IMR-90 (cell line): ENCODE data around the gene MORN5. TPM values are rescaled to one million over a fixed set of nuclear protein-coding genes. Genes with fewer than 3 reads are reported as not detected.

Experiments used
- ATAC-seq: fragments of 200-7000 bp; cut with Tn5 transposase; 2 replicates; pipeline ENCODE4 v1.9.1; 2020; ENCODE audit warnings: low read depth, mild to moderate bottlenecking, moderate library complexity
- BruUV-seq: library from RNA; stranded (reverse); fragments of 400-500 nt; replicated peaks from 2 replicates; lab custom pipeline; 2021; lab: Mats Ljungman, UMichigan
- CTCF ChIA-PET: fragments of 300-600 bp; formaldehyde crosslinking; extraction: SDS; loops from one replicate; lab custom pipeline; 2021; ENCODE audit warnings: antibody characterized with exemption; lab: Yijun Ruan, JAX
- POLR2A ChIA-PET: fragments of 300-600 bp; sonication (Branson Sonifier 250); formaldehyde crosslinking; loops from one replicate; lab custom pipeline; 2022; ENCODE audit warnings: antibody characterized with exemption; ENCODE audit not compliant: unreplicated experiment; lab: Charles Lee
- DNase-seq: peaks from one replicate; pipeline ENCODE4 v3.0.0; 2013
- H2AFZ ChIP-seq: replicated peaks from 2 replicates; pipeline ENCODE3; 2013; ENCODE audit warnings: low read length, mild to moderate bottlenecking; ENCODE audit not compliant: poor library complexity
- H2AK5ac ChIP-seq: 2 replicates; pipeline ENCODE4 v1.6.1; 2013; ENCODE audit warnings: low read depth, low read length, inconsistent platforms
- H2AK9ac ChIP-seq: replicated peaks from 2 replicates; pipeline ENCODE3; 2013; ENCODE audit warnings: mild to moderate bottlenecking, low read depth, low read length, moderate library complexity; ENCODE audit not compliant: poor library complexity
- H2BK120ac ChIP-seq: 2 replicates; pipeline ENCODE4 v1.6.1; 2013; ENCODE audit warnings: low read depth, low read length, inconsistent platforms
- H2BK15ac ChIP-seq: 3 replicates; pipeline ENCODE4 v1.6.1; 2013; ENCODE audit warnings: low read depth, low read length, inconsistent platforms
- H2BK20ac ChIP-seq: 2 replicates; pipeline ENCODE4 v1.6.1; 2013; ENCODE audit warnings: low read depth, mild to moderate bottlenecking, inconsistent platforms, low read length, moderate library complexity
- H2BK5ac ChIP-seq: 2 replicates; pipeline ENCODE4 v1.6.1; 2013; ENCODE audit warnings: mild to moderate bottlenecking, low read depth, low read length, inconsistent platforms; ENCODE audit not compliant: poor library complexity, severe bottlenecking
- H3K14ac ChIP-seq: replicated peaks from 2 replicates; pipeline ENCODE4 v1.6.1; 2013; ENCODE audit warnings: low read depth, low read length, inconsistent platforms
- H3K18ac ChIP-seq: 2 replicates; pipeline ENCODE4 v1.6.1; 2013; ENCODE audit warnings: low read depth, low read length, control low read depth
- H3K23ac ChIP-seq: 2 replicates; pipeline ENCODE4 v1.6.1; 2013; ENCODE audit warnings: low read depth, low read length, inconsistent platforms
- H3K27ac ChIP-seq: 2 replicates; pipeline ENCODE4 v1.5.1; 2013; ENCODE audit warnings: mild to moderate bottlenecking, control low read depth, low read length; ENCODE audit not compliant: insufficient read depth
- H3K27me3 ChIP-seq: 2 replicates; pipeline ENCODE4 v1.6.1; 2013; ENCODE audit warnings: low read length; ENCODE audit not compliant: control insufficient read depth, insufficient read depth
- H3K36me3 ChIP-seq: 2 replicates; pipeline ENCODE4 v1.6.1; 2013; ENCODE audit warnings: low read length, mixed read lengths; ENCODE audit not compliant: control insufficient read depth, insufficient read depth
- H3K4ac ChIP-seq: 2 replicates; pipeline ENCODE4 v1.6.1; 2013; ENCODE audit warnings: low read depth, low read length, inconsistent platforms
- H3K4me1 ChIP-seq: 2 replicates; pipeline ENCODE4 v1.6.1; 2013; ENCODE audit warnings: low read length, mixed read lengths; ENCODE audit not compliant: control insufficient read depth, insufficient read depth
- H3K4me2 ChIP-seq: 2 replicates; pipeline ENCODE4 v1.6.1; 2013; ENCODE audit warnings: low read depth, mild to moderate bottlenecking, control low read depth, low read length, moderate library complexity
- H3K4me3 ChIP-seq: 2 replicates; pipeline ENCODE4 v1.5.1; 2013; ENCODE audit warnings: low read depth, mild to moderate bottlenecking, control low read depth, low read length, moderate library complexity; ENCODE audit not compliant: insufficient read depth
- H3K56ac ChIP-seq: 2 replicates; pipeline ENCODE4 v1.6.1; 2013; ENCODE audit warnings: low read length, inconsistent platforms; ENCODE audit not compliant: insufficient read depth; ENCODE audit errors: extremely low read depth
- H3K79me1 ChIP-seq, 2 experiments: 2 replicates each; pipeline ENCODE4 v1.6.1; 2013; ENCODE audit warnings: low read length in 2 of 2, inconsistent platforms in 1 of 2, low read depth in 1 of 2
- H3K9ac ChIP-seq: 2 replicates; pipeline ENCODE4 v1.6.1; 2013; ENCODE audit warnings: low read depth, low read length, control low read depth
- H3K9me1 ChIP-seq: 2 replicates; pipeline ENCODE4 v1.6.1; 2013; ENCODE audit warnings: low read length, inconsistent platforms; ENCODE audit not compliant: insufficient read depth
- H3K9me3 ChIP-seq: 2 replicates; pipeline ENCODE4 v1.6.1; 2013; ENCODE audit warnings: low read length; ENCODE audit not compliant: control insufficient read depth, insufficient read depth
- H4K20me1 ChIP-seq: 2 replicates; pipeline ENCODE4 v1.6.1; 2013; ENCODE audit warnings: low read length, inconsistent platforms; ENCODE audit not compliant: insufficient read depth
- H4K5ac ChIP-seq: 2 replicates; pipeline ENCODE4 v1.6.1; 2013; ENCODE audit warnings: mild to moderate bottlenecking, low read depth, low read length, control low read depth
- H4K8ac ChIP-seq, 2 experiments: 2 replicates each; pipeline ENCODE4 v1.6.1; 2013; ENCODE audit warnings: low read depth in 2 of 2, low read length in 2 of 2, control low read depth in 1 of 2, inconsistent platforms in 1 of 2
- H4K91ac ChIP-seq: 2 replicates; pipeline ENCODE4 v1.6.1; 2013; ENCODE audit warnings: low read depth, low read length, inconsistent platforms; ENCODE audit not compliant: insufficient read depth
- BHLHE40 ChIP-seq: fragments of 150-350 bp; IDR thresholded peaks from 2 replicates; pipeline ENCODE4 v1.6.1; 2016; ENCODE audit warnings: mild to moderate bottlenecking, low read depth, low read length
- CEBPB ChIP-seq: IDR thresholded peaks from 2 replicates; pipeline ENCODE4 v1.6.1; 2012; ENCODE audit warnings: low read depth, low read length, improper control_type of control experiment
- ELK1 ChIP-seq: fragments of 150-350 bp; IDR thresholded peaks from 2 replicates; pipeline ENCODE4 v1.6.1; 2016; ENCODE audit warnings: low read depth, mild to moderate bottlenecking, low read length, moderate library complexity, borderline replicate concordance
- FOS ChIP-seq: fragments of 150-350 bp; IDR thresholded peaks from 2 replicates; pipeline ENCODE4 v1.6.1; 2016; ENCODE audit warnings: low read depth, low read length
- MAFK ChIP-seq: IDR thresholded peaks from 2 replicates; pipeline ENCODE4 v1.6.1; 2012; ENCODE audit warnings: low read depth, low read length, improper control_type of control experiment
- MAZ ChIP-seq: IDR thresholded peaks from 2 replicates; pipeline ENCODE4 v1.6.1; 2012; ENCODE audit warnings: low read depth, mild to moderate bottlenecking, low read length, improper control_type of control experiment, moderate library complexity, borderline replicate concordance
- MXI1 ChIP-seq: IDR thresholded peaks from 2 replicates; pipeline ENCODE4 v1.6.1; 2012; ENCODE audit warnings: low read depth, mild to moderate bottlenecking, low read length, moderate library complexity, borderline replicate concordance
- NFE2L2 ChIP-seq: fragments of 150-350 bp; IDR thresholded peaks from 2 replicates; pipeline ENCODE4 v1.6.1; 2016; ENCODE audit warnings: low read depth, mild to moderate bottlenecking, low read length
- RAD21 ChIP-seq: IDR thresholded peaks from 2 replicates; pipeline ENCODE4 v1.6.1; 2012; ENCODE audit warnings: low read length, improper control_type of control experiment
- RCOR1 ChIP-seq: IDR thresholded peaks from 2 replicates; pipeline ENCODE4 v1.6.1; 2012; ENCODE audit warnings: mild to moderate bottlenecking, low read length, improper control_type of control experiment; ENCODE audit not compliant: insufficient replicate concordance
- RFX5 ChIP-seq: IDR thresholded peaks from 2 replicates; pipeline ENCODE4 v1.8.0; 2012; ENCODE audit warnings: low read depth, mild to moderate bottlenecking, low read length, moderate library complexity
- SMC3 ChIP-seq: fragments of 150-350 bp; IDR thresholded peaks from 2 replicates; pipeline ENCODE4 v1.6.1; 2016; ENCODE audit warnings: low read depth, mild to moderate bottlenecking, antibody characterized with exemption, low read length, moderate library complexity
- USF2 ChIP-seq: fragments of 150-350 bp; IDR thresholded peaks from 2 replicates; pipeline ENCODE4 v1.6.1; 2017; ENCODE audit warnings: mild to moderate bottlenecking, antibody characterized with exemption, low read length, low read depth
- WGBS, 2 experiments: methylation state at CpG; one replicate each; pipeline versions ENCODE4 v1.1.5 to v1.1.7; 2013; ENCODE audit warnings: missing lambda C conversion rate in 2 of 2; ENCODE audit not compliant: insufficient read length in 1 of 2; ENCODE audit errors: extremely low coverage in 2 of 2; 5-methylcytosine and 5-hydroxymethylcytosine counted together
- dilution Hi-C: fragments of 300-500 bp; cut with HindIII; formaldehyde crosslinking; loops from one replicate; pipeline ENCODE4 v1.14.3; 2018; ENCODE audit warnings: low sequenced_read_pairs; ENCODE audit not compliant: unreplicated experiment
- in situ Hi-C: fragments of 300-500 bp; cut with MboI; formaldehyde crosslinking; loops from 3 replicates; pipeline ENCODE4 v1.14.3; 2019; ENCODE audit warnings: low sequenced_read_pairs, inconsistent platforms, mixed read lengths
- intact Hi-C: fragments of 100-400 bp; cut with micrococcal nuclease; formaldehyde crosslinking; loops from 2 replicates; pipeline ENCODE4 v1.10.0; 2022
- polyA plus RNA-seq, 3 experiments: library from polyadenylated mRNA; depleted of rRNA; stranded (reverse); fragments of >200 nt; gene quantifications; 2 replicates each; pipeline ENCODE4 v1.2.3, GENCODE V29; 2012; ENCODE audit warnings: low replicate concordance in 1 of 3
- total RNA-seq: library from RNA; depleted of rRNA; stranded (reverse); fragments of >200 nt; gene quantifications from 2 replicates; pipeline ENCODE4 v1.2.3, GENCODE V29; 2012
- TF ChIP-seq, protein P1 (sequence below): conservative IDR thresholded peaks from 2 replicates; pipeline ENCODE4 v1.5.1; 2012; ENCODE audit warnings: mild to moderate bottlenecking, low read depth, low read length, improper control_type of control experiment

The MORN5 gene
- total and polyA plus RNA-seq, 2 of the 4 experiments (the other 2 are of a cell fraction), result not detected

GRCh38 chr9:122190597-122191381, 31.1 kb downstream of the MORN5 start:
- Histone ChIP-seq H3K27me3 (peaks cover 28% of the 10 kb centered on the region), H2BK15ac (no peak overlapping the region), H2AK9ac (no peak overlapping the region), H3K56ac (no peak overlapping the region), H3K4me3 (no peak overlapping the region), H4K8ac (no peak overlapping the region), H3K9me1 (peaks cover 3% of the 10 kb centered on the region; the same call in 1 of the 2 replicates), H3K9me3 (no peaks in the 10 kb centered on the region), H4K5ac (no peak overlapping the region), H3K9ac (no peak overlapping the region), H2BK20ac (no peak overlapping the region), H3K4ac (no peak overlapping the region; the same call in 1 of the 2 replicates), H2AK5ac (no peak overlapping the region), H3K27ac (no peak overlapping the region), H3K23ac (no peak overlapping the region), H4K20me1 (no peaks in the 10 kb centered on the region), H3K4me2 (no peak overlapping the region), H3K14ac (no peak overlapping the region), H3K79me1 (no peaks in the 10 kb centered on the region), H2AFZ (peak overlapping the region; percentile 74), H3K36me3 (no peaks in the 10 kb centered on the region), H3K4me1 (no peaks in the 10 kb centered on the region), H2BK5ac (no peak overlapping the region), H2BK120ac (no peak overlapping the region), H3K18ac (no peak overlapping the region), H4K91ac (no peak overlapping the region)
- no peak for TF ChIP-seq ELK1
- no peak for TF ChIP-seq RAD21
- TF ChIP-seq USF2, result peak; percentile 56
- no peak for TF ChIP-seq MAZ
- TF ChIP-seq CEBPB, result no peak
- TF ChIP-seq BHLHE40, result peak; percentile 63
- no peak for TF ChIP-seq SMC3
- TF ChIP-seq MAFK, result no peak
- no peak for TF ChIP-seq NFE2L2
- no peak for TF ChIP-seq RCOR1
- TF ChIP-seq MXI1, result no peak
- TF ChIP-seq RFX5, result no peak
- TF ChIP-seq, protein P1, sequence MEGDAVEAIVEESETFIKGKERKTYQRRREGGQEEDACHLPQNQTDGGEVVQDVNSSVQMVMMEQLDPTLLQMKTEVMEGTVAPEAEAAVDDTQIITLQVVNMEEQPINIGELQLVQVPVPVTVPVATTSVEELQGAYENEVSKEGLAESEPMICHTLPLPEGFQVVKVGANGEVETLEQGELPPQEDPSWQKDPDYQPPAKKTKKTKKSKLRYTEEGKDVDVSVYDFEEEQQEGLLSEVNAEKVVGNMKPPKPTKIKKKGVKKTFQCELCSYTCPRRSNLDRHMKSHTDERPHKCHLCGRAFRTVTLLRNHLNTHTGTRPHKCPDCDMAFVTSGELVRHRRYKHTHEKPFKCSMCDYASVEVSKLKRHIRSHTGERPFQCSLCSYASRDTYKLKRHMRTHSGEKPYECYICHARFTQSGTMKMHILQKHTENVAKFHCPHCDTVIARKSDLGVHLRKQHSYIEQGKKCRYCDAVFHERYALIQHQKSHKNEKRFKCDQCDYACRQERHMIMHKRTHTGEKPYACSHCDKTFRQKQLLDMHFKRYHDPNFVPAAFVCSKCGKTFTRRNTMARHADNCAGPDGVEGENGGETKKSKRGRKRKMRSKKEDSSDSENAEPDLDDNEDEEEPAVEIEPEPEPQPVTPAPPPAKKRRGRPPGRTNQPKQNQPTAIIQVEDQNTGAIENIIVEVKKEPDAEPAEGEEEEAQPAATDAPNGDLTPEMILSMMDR, result no peak
- TF ChIP-seq FOS, result no peak
- no TSS peak for BruUV-seq
- dilution Hi-C loops (no loop called here), intact Hi-C loops (no loop called here), in situ Hi-C loops (no loop called here)
- CTCF ChIA-PET, result interaction anchor here (0.5 to 0.7 kb wide), 2 partner anchors 13 to 712 kb away, joined by 3 read pairs; no protein-coding TSS in a partner anchor
- no CpG with 5 or more reads among the region's 12 CpGs for WGBS, 2 experiments
- peak; percentile 53 for ATAC-seq
- DNase-seq, result peak; percentile 40
- POLR2A ChIA-PET, result no interaction called here
